Stimulated activated naive CD4-positive, alpha-beta T cell (primary cell): ENCODE measurements around the gene SYNE3.
A peak's percentile ranks its signal among the peaks of the same experiment; 100 is the strongest.
"Not testable (repeated sequence)": the region's sequence is repeated elsewhere in the genome, so short reads cannot be mapped to it uniquely, and the experiment has no call there.

Experiments
- DNase-seq, 6 experiments: peaks; one replicate each; lab custom pipeline; 2025; lab: John Stamatoyannopoulos, UW

SYNE3 gene

DNA sequence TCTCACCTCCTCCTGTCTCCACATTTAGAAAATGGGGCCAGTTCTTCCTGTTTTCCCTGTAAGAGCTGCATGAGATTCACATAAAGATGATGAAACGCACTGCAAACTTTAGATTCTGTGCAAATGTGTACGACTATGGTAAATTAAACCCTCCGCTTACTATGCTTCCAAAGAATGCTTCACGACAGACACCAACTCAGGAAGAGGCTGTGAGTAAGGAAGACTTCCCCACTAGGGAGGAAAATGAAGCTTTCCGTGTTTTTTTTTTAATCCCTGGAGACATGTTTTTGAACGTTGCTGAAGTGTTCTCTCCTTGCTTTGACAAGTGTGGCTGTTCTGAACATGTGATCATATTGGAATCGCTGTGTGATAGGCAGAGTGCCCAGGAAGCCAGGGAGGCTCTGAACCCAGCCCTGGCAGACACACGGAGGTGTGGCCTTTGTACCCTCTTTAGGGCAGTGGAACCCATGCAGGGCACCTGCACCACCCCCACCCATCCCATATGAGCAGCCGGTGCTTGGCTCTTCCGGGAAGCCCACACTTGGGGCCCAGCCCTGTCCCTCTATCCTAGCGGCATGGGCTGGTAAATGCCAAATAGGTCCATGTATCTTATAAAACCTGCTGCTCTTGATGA, 7.5 kb upstream of the SYNE3 start:
- peak in 2 of 6 experiments; percentile 20 to 39 for DNase-seq

DNA sequence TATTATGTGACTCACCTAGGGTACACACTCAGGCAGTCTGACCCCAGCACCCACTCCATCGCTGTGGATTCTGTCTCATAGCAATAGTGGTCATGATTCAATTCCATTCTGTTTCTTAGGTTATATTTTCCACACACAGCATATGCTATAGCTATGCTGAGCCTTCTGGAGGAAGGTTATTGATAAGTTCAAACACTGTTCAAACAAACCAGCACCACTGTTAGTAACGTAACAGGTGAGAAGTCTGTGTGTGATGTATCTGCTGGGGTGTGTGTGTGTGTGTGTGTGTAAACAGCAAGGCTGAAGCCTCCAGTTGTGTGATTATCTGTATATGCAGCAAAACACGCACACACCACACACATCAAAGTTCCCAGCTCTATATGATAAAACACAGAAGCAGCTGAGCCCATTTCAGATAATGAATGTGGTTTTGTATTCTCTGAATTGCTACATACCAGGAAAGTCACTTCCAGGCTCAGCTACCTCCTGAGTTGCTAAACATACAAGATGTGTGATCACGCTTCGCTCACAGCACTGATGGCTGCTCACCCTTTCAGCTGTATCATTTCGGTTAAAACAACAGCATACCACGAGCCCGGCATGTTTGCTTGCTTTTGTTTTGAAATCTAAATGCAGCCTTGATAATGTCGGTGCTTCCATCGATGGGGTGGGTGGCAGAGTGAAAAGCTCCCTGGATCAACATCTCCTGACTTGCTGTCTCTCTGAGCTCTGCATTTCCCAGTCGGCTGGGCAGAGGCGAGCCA, 6.8 kb upstream of the SYNE3 start:
- peak in 3 of 6 experiments; percentile 25 to 43 (median 43) for DNase-seq

DNA sequence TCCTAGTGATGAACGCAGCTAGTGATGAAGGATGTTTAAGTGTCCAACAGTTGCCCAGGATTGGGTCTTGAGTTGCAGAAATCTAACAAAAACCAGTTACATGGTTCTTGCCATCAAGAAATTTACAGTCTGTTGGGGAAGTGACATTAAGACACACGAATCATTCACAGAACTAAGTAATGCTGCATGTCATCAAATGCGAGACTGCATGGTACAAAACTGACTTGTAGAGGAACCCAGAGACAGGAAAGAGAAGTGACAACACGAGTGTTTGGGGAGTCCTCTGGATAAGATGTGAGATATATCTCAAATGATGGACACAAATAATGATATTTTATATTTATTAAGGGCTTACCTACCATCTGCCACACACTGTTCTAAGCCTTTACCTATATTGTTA, 6.1 kb upstream of the SYNE3 start:
- DNase-seq: no peak

DNA sequence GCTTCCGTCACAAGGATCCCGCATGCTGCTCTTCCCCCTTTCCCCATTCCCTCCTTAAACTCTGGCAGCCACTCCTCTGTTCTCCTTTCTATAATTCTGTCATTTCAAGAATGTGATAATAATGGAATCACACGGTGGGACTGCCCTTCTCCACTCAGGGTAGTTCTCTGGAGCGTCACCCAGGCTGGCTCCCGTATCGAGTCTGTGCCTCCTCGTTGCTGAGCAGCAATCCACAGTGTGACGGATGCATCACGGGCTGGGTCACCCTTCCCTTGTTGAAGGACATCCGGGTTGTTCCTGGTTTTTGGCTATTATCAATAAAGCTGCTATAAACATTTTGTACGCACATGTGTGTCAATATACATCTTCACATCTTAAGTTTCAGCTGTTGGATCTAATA, 5.7 kb upstream of the SYNE3 start:
- no peak for DNase-seq

DNA sequence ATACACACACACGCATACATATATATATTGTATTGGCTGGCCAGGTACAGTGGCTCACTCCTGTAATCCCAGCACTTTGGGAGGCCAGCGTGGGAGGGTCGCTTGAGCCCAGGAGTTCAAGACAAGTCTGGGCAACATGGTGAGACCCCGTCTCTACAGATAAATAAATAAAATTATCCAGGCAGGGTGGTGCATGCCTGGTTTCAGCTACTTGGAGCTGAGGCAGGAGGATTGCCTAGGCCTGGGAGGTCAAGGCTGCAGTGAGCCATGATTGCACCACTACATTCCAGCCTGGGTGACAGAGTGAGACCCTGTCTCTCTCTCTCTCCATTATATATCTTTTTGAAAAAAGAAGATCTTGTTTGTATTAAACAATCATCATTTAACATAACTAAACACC, 4.6 kb upstream of the SYNE3 start:
- DNase-seq: no peak

DNA sequence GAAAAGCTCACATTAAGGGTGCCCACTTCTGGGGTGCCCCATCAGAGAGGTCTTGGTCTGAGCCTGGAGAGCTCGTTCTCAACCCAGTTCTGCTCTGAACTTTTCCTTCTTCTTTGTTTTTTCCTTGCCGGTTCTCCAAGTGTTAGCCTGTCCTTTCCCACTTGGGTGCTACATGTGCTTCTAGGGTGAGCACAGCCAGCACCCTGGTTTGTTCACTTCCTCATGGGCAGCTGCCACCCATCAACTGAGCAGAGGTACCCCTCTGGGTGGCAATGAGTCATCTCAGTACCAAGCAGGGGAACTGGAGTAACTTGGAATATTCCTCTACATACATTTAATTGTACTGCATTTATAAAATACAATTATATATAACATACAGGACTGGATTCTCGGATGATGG, 3.9 kb upstream of the SYNE3 start:
- no peak for DNase-seq

DNA sequence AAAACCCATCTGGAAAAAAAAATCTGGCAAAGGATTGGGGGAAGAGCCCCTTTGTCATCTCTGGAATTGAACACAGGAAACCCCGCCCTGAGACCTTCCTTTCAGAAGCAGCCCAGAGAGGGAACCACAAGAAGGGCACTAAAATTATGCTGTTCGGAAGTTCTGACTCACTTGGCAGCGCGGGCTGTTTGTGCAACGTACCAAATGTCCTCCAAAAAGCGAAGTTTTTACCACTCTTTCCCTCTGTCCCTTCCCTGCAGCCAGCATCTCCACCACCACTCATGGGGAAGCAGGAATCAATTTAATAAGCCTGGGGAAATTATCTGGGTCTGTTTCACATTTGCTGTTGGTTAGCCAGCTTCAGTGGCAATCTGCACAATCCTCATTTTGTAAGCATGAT, 3.2 kb upstream of the SYNE3 start:
- DNase-seq: peak; percentile 20 to 56 (median 36)

DNA sequence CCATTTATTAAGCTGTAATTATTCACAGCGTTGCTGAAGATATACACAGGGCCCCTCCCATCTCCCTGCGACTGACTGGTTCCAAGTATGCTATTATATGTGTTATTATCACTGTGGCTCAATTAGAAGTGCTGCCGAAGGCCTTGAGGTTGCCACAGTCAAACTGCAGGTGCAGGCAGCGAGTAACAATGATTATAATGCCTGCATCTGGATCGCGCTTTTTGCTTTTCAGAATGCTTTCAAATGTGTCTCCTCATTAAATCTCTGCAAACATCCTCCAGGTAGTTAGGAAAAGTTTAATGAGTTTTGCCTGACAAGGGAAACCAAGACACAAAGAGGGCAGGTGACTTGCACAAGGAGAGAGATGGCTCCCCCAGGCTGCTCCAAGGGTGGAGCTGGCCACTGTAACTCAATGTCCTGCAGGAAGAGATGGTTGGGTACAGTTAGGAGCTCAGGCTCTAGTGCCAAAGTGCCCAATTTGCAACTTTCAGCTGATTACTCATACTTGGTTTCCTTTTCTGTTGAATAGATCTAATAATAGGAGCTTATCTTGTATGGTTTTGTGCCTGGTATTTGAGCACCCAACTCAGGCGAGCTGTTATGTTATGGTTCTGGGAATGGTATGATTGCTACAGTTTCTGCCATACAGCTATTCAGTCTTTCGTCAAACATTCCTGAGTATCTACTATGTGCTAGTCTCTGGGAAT, 1.7 kb upstream of the SYNE3 start:
- no peak for DNase-seq

DNA sequence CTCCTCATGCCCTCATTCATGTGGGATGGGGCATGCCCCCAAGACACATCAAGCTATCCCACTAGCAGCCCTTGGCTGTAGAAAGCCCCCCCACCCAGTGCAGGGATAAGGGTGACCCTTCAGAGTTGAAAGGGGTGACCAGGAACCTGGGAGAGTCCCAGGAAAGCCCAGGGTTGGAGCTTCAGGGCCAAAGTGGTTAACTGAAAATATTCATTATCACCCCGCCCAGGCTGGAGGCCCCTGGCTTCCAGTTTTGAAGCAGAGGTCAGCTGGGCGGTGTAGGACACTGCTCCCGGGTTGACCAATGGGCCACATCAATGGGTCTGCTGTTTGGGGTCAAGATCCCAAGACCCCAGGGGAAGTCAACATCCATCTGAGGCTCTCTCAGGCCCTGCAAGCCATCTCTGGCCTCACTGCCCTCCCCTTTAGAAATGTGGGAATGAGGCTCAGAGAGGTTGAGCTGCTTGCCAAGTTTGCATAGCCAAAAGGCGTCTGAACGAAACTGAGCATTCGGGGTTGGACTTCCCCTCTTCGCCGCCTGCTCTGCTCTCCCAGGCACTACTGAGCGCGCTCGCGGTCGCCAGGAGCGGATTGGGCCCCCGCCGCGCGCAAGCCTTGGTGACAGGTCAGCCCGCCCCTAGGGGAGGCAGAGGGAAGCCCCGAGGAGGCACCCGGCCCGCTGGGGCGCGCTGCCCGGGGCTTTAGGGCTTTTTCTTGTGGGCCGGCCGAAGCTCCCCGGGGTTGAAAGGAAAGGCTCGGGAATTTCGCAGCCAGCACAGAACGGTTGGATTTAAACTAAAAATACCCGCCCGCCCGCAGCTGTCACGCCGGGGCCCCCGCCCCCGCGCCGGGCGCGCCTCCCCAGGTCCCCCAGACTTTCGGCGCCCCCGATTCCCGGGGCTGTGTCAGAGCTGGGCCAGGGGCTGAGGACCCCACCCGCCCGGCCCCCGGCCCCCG, 576 bp downstream of the SYNE3 start:
- DNase-seq: peak; percentile 50 to 74 (median 72)

DNA sequence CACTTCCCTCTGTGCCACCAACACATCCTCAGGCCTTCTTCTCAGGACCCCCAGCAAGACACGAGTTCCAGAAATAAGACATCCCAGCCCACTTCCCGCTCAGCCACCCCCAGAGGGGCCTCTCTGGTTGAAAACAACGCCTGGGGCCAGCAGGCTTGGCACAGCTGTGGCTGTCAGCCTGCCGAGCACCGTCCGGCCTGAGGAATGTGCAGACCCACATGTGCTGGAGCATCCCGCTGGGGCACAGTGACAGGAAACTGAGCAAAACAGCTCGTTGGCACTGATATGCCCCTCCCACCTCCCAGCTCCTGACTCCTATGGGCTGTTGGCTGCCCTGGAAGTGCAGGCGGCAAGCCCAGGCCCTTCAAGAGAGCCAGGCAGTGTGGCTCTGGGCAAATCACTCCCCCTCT, 1.4 kb downstream of the SYNE3 start:
- DNase-seq: peak in 2 of 6 experiments; percentile 12 to 16

DNA sequence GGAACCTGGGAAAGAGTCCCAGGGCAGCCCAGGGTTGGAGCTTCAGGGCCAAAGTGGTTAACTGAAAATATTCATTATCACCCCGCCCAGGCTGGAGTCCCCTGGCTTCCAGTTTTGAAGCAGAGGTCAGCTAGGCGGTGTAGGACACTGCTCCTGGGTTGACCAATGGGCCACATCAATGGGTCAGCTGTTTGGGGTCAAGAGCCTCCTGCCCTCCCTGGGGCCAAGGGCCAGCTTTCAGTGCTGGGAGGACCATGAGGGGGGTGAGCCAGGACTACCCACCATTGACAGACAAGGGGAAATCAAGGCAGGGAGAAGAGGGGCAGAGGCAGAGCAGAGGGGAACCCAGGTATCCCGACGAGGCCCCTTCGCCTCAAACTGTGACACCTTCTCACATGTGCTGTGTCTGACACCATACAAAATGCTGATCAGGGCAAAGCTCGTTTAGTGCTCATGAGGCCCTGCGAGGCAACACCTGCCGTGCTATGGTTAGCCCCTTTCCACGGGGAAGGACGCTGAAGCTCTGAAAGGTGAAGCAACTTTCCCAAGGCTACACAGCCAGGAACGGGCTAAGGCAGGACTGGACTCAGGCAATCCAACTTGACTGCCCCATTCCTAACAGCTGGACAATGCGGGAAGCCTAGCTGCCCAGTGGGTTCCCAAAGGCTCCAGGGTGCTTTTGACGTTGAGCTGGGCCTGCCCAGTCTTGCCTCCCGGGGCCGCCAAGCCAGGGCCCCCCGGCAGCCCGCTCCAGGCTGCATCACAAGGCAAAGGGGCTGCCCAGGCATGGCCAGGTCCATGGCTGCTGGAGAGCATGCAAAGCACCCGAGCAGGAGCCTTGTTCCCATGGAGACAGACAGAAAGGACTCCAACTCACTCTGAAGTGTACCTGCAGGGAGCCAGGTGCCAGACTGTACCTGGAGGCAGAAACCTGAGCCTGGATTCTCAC, 2.0 kb downstream of the SYNE3 start:
- DNase-seq: no peak

DNA sequence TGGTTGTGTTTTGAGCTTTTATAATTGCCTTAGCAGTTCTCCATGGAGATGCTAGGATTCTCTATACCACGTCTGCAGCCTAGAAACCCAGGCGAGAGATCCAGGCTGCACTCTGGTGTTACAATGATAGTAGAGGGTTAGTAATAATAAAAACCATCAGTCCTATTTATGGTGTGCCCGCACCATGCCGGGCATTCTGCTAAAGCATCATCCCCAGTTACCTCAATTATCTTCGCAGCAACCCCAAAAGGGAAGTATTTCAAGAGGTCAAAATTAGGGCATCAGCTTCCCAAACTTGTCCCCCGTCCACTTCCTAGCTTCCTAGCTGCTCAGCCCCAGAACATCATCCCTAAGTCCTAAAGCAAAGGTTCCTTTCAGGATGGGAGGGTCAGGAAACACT, 3.2 kb downstream of the SYNE3 start:
- DNase-seq: no peak

DNA sequence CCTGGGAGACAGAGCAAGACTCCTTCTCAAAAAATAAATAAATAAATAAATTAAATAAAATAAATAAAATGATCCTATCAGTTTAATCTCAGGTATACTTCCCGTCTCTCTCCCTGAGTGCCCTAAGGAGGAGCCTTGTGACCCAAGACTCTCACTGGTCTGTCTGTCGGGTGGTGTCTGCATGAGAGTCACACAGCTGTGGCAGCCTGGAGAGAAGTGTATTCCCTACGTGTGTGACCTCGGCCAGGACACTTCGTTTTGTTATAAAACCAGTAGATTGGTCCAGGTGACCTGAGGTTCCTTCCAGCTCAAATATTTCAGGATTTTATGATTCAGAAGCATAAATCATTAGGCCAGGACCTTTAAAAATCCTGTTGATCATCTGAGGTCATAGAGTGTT, 4.8 kb downstream of the SYNE3 start:
- no peak for DNase-seq

DNA sequence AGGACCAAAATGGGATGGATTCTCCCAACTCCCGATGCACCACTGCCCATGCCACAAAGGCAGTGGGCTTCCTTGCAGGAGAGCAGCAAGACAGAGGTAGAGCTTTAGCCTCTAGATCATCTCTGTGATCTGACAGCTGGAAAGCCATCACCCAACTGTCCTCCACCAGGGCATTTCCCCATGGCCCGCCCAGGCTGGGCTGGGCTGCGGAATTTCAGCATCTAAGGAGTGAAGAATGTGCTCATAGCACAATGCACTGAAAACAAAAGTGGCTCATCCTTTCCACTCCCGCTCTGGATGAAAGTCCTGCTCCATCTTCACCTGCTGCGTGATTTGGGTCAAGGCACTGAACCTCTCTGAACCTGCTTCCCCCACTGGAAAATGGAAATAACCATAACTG, 5.6 kb downstream of the SYNE3 start:
- DNase-seq: no peak

DNA sequence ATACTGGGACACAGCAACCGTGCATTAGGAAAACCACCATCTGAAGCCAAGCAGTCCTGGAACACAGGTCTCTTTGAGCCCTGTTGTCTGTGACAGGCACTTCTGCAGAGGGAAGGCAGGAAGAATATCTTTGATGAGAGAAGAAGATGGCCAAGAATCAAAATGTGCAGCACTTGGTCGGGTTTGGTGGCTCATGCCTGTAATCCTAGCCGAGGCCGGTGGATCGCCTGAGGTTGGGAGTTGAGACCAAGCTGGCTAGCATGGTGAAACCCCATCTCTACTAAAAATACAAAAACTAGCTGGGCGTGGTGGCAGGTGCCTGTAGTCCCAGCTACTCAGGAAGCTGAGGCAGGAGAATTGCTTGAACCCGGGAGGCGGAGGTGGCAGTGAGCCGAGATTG, 6.1 kb downstream of the SYNE3 start:
- DNase-seq: not testable (repeated sequence)

DNA sequence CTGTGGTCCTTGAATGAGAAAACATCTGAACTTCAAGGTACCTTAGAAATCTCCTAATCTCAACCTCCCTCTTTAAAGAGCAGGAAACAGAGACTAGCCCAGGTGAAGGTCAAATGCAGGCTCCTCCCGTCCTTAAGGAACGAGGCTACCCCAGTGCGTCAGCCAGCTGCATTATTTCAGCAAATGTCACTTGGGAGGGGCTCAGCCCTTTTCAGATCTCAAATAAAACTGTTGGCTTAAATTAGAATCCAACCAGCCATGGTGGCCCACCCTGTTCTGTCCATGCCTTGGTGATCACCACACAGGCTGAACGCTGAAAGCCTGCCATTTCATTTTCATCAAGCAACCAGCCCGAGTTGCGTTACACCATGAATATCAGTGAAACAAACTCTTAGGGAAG, 7.0 kb downstream of the SYNE3 start:
- DNase-seq: no peak

DNA sequence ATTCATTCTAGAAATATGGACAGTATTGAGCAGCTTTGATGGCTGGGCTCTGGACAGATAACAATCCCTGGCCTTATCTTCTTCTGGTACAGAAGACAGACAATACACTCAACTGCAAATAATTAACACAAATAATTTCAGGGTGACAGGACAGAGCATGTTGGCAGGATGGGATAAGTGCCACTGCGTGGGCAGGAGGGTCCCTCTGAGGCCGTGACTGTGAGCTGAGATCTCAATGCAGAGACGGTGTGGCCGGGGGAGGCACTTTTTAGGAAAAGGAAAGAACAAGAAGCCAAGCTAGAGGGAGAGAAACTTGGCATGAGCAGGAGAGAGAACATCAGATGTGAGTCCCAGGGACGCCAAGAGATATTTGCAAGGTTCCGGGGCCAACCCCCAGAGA, 8.1 kb downstream of the SYNE3 start:
- DNase-seq: no peak

DNA sequence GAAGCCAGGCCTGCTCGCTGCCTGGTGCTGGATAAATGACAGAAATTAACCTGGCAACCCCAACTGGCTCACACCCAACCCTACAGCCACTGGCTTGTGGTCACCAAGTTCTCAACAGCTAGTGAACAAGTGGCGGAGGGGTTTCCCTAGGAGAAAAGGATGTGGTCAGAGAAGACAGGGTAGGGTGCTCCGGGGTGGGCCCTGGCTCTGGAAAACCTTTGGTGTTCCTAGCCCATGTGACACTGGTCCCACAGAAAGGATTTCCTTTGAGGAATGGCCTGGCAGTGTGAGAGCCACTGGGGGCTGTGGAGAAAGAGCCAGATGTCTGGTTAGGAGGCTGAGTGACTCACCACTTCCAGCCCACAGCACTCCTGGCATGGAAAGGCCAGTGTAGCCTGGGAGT, 8.7 kb downstream of the SYNE3 start:
- DNase-seq: no peak

DNA sequence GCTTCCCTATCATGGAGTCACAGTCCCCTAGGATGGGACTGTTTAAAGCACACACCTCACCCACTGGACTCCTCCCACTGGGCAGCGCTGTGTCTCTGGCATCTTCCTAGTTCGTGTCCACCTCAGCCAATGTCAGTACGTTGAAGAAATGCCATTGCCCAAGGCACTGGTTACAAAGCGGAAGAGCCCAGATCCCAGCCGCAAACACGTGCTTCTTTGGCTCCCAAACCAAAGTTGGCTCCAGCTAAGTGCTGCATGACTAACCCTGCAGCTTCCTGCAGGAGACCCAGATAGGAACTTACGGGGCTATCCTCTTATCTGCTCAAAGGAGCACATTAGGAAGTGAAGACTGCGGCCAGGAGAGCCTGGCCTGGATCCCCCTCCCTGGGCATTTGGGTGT, 9.3 kb downstream of the SYNE3 start:
- no peak for DNase-seq

DNA sequence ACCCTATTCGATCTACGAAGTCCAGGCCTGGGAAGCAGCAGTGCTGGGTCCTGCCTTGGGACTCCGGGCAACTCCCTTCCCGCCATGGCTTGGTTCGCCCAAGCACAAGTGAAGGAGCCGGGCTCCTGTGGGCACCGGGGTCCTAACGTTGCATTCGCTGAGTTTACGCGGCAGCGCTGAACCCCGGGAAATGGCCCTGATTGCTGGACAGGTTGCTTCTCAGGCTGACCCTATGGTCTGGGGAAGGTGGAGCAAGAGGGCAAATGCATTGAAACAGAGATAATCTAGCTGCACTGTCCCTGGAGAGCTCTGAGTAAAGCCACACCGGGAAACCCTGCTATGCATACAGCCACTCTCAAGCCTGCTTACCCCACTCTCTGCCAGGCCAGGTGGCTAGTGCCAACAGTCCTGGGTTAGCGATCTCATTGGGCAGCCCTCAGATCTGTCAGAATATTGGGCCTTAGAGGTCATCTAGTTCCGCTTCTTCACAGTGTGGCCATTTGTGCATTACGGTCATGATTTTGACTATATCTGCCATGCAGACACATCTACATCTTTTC, 11.3 kb downstream of the SYNE3 start:
- DNase-seq: no peak
